Lower lobe of right lung (tissue), 2 donors: ENCODE measurements around the gene FAM118A. TPM values are rescaled to one million over a fixed set of nuclear protein-coding genes. Genes with fewer than 3 reads are reported as not detected.
"Not testable (repeated sequence)": the region's sequence is repeated elsewhere in the genome, so short reads cannot be mapped to it uniquely, and the experiment has no call there.

Experiments
- ATAC-seq, 2 donors: fragments of 200-7000 bp; cut with Tn5 transposase; one replicate each; pipeline ENCODE4 v1.9.1; 2020 to 2022; ENCODE audit warnings: mild to moderate bottlenecking in 2 of 2, moderate library complexity in 2 of 2
- DNase-seq: peaks from one replicate; pipeline ENCODE4 v3.0.0-alpha.2; 2020
- H3K27ac ChIP-seq: fragments of 200-600 bp; one replicate; pipeline ENCODE4 v1.8.0; 2022
- H3K27me3 ChIP-seq: fragments of 200-600 bp; one replicate; pipeline ENCODE4 v1.8.0; 2022; ENCODE audit warnings: low read depth
- H3K36me3 ChIP-seq: fragments of 200-600 bp; one replicate; pipeline ENCODE4 v1.8.0; 2022; ENCODE audit warnings: mild to moderate bottlenecking
- H3K4me1 ChIP-seq: fragments of 200-600 bp; one replicate; pipeline ENCODE4 v1.8.0; 2022
- H3K4me3 ChIP-seq: fragments of 200-600 bp; one replicate; pipeline ENCODE4 v1.8.0; 2022; ENCODE audit warnings: mild to moderate bottlenecking
- H3K9me3 ChIP-seq: fragments of 200-600 bp; one replicate; pipeline ENCODE4 v1.8.0; 2022
- intact Hi-C: fragments of 100-400 bp; cut with DNase I; formaldehyde crosslinking; loops from one replicate; pipeline ENCODE4 v1.11.0; 2022
- total RNA-seq: library from RNA; stranded (reverse); fragmentation: NEBNext Ultra II Directional; extraction: Animal tissue kit (Norgen Biotek cat#: 25700); gene quantifications from one replicate; pipeline ENCODE4 v1.2.1, GENCODE V29; 2021
- TF ChIP-seq, protein P1 (sequence below): fragments of 200-600 bp; IDR thresholded peaks from one replicate; pipeline ENCODE4 v1.8.0; 2022; ENCODE audit warnings: antibody characterized with exemption, mild to moderate bottlenecking
- donor health status: DM: no; HTN: yes; CAD: no; lungs with severe emphysema.

The FAM118A gene
- total RNA-seq, 1 donor from 2014 or later, result 19.8 TPM

GRCh38 chr22:45270095-45271020 is 39.4 kb upstream of the FAM118A start:
- intact Hi-C loops, result no loop called here
- ATAC-seq, result no peak
- peaks cover 13% of the 10 kb centered on the region for H3K27me3 ChIP-seq
- H3K27ac ChIP-seq, result no peak overlapping the region
- no peaks in the 10 kb centered on the region for H3K36me3 ChIP-seq
- H3K4me1 ChIP-seq, result peaks cover 16% of the 10 kb centered on the region
- H3K9me3 ChIP-seq, result no peaks in the 10 kb centered on the region
- no peak overlapping the region for H3K4me3 ChIP-seq
- no peak for DNase-seq
- TF ChIP-seq, protein P1, sequence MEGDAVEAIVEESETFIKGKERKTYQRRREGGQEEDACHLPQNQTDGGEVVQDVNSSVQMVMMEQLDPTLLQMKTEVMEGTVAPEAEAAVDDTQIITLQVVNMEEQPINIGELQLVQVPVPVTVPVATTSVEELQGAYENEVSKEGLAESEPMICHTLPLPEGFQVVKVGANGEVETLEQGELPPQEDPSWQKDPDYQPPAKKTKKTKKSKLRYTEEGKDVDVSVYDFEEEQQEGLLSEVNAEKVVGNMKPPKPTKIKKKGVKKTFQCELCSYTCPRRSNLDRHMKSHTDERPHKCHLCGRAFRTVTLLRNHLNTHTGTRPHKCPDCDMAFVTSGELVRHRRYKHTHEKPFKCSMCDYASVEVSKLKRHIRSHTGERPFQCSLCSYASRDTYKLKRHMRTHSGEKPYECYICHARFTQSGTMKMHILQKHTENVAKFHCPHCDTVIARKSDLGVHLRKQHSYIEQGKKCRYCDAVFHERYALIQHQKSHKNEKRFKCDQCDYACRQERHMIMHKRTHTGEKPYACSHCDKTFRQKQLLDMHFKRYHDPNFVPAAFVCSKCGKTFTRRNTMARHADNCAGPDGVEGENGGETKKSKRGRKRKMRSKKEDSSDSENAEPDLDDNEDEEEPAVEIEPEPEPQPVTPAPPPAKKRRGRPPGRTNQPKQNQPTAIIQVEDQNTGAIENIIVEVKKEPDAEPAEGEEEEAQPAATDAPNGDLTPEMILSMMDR, result no peak

DNA sequence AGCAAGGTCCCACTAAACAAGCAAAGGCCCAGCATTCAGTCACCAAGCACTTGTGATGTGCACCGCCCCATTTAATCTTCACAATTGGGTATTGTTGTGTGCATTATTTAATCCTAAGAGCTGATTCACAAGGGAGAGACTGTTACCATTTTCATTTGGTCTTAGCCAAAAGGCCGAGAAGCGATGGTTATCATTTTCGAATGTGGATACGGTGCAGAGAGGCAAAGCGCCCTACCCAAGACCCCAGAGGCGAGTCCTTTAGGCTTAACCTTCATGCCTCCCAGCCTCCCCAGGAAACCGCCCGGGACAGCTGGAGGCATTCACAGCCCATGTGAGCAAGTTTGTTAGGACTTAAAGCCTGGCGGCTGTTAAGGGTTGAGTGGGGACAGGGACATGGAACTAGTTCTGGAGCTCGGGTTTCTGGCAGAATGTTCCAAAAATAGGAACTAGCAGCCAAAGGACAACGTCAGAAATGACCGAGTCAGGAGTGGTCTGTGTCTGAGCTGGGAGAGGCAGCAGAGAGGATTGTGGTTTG is 38.0 kb upstream of the FAM118A start:
- Histone ChIP-seq H3K27ac (peak overlapping the region; percentile 70), H3K36me3 (no peaks in the 10 kb centered on the region), H3K4me3 (no peak overlapping the region), H3K4me1 (peaks cover 16% of the 10 kb centered on the region), H3K27me3 (peaks cover 13% of the 10 kb centered on the region), H3K9me3 (no peaks in the 10 kb centered on the region)
- intact Hi-C loops, result no loop called here
- DNase-seq, result no peak
- TF ChIP-seq, protein P1, result no peak
- ATAC-seq, result peak in 1 of 2 donors; percentile 25

GRCh38 chr22:45272498-45272897 is 37.2 kb upstream of the FAM118A start:
- Histone ChIP-seq H3K27ac (peak overlapping the region; percentile 70), H3K4me3 (no peak overlapping the region), H3K27me3 (peaks cover 10% of the 10 kb centered on the region), H3K9me3 (no peaks in the 10 kb centered on the region), H3K4me1 (peaks cover 16% of the 10 kb centered on the region), H3K36me3 (no peaks in the 10 kb centered on the region)
- intact Hi-C loops, result no loop called here
- TF ChIP-seq, protein P1, result no peak
- DNase-seq (no peak), ATAC-seq (no peak)

GRCh38 chr22:45273452-45274075 is 36.2 kb upstream of the FAM118A start:
- Histone ChIP-seq H3K27me3 (peaks cover 6% of the 10 kb centered on the region), H3K4me3 (no peak overlapping the region), H3K4me1 (peaks cover 16% of the 10 kb centered on the region), H3K36me3 (no peaks in the 10 kb centered on the region), H3K27ac (no peak overlapping the region), H3K9me3 (no peaks in the 10 kb centered on the region)
- no peak for DNase-seq
- ATAC-seq, result no peak
- intact Hi-C loops, result no loop called here
- TF ChIP-seq, protein P1, result no peak

DNA sequence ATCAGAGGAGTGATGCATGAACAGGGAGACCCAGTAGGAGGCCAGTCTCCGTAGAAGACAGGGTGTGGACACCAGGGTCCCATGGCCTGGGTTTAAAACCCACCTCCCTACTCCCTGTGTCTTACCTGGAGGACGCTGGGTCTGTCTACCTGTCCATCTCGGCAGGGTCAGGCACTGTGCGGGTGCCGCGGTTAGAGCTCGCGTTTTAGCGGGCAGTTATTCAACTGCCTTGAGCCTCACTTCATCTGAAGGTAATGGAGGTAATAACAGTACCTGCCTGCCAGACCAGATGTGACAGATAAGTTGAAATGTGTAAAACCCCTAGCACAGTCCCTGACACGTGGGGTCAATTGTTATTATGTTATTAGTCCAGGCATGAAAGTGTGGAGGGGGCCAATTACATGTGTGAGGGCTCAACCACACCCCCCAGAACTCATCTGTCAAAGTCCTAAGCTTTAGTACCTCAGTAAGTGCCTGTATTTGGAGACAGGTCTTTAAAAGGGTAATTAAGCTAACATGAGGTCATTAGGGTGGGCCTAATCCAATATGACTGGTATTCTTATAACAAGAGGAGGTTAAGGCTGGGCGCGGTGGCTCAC is 33.1 kb upstream of the FAM118A start:
- DNase-seq, result no peak

GRCh38 chr22:45277720-45278119 is 32.0 kb upstream of the FAM118A start:
- H3K27ac ChIP-seq, H3K27me3 ChIP-seq, intact Hi-C loops, H3K9me3 ChIP-seq, ATAC-seq, DNase-seq, H3K4me3 ChIP-seq, H3K36me3 ChIP-seq: not testable (repeated sequence)
- peaks cover 14% of the 10 kb centered on the region for H3K4me1 ChIP-seq

More for the DNA sequence above, 33.1 kb upstream of the FAM118A start:
- no peak for ATAC-seq
- Histone ChIP-seq H3K4me3 (no peak overlapping the region), H3K36me3 (no peaks in the 10 kb centered on the region), H3K27ac (no peak overlapping the region), H3K4me1 (peaks cover 16% of the 10 kb centered on the region), H3K9me3 (no peaks in the 10 kb centered on the region), H3K27me3 (no peaks in the 10 kb centered on the region)
- intact Hi-C loops, result no loop called here
- TF ChIP-seq, protein P1, result no peak
